GM18499 (cell line): ENCODE results near the gene KLF7.
"Not testable (repeated sequence)": the region's sequence is repeated elsewhere in the genome, so short reads cannot be mapped to it uniquely, and the experiment has no call there.

Experiments used
- ATAC-seq: cut with Tn5 transposase; IDR thresholded peaks from one replicate; pipeline ENCODE4 v1.9.1; 2021; ENCODE audit warnings: moderate number of reproducible peaks; ENCODE audit not compliant: insufficient read depth, unreplicated experiment

Gene KLF7

DNA sequence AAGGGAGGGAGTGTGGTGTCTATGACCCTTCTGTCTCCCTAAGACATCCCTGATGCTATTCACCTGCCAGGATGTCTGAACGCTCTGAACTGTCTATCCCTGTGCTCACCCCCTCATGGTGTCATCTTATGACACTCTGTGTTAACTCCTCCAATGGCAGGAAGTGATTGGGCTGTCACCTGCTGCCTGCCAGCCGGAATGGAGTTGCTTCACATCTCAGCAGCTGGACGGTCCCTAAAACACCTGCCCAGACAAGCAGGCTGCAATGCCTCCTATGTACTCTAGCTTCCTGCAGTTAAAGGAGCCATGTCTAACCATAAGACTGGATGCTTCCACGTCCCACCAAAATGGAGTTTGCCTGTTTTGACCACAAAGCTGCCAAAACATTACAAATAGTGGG is 126.5 kb downstream of the KLF7 start:
- no peak for ATAC-seq

- ATAC-seq = no peak
These were observed 127.4 kb downstream of the KLF7 start for GRCh38 chr2:207038299-207038698.

- no peak for ATAC-seq
These were observed 127.9 kb downstream of the KLF7 start for GRCh38 chr2:207037896-207038295.

- not testable (repeated sequence) for ATAC-seq
These were observed 128.7 kb downstream of the KLF7 start for GRCh38 chr2:207037023-207037422.

DNA sequence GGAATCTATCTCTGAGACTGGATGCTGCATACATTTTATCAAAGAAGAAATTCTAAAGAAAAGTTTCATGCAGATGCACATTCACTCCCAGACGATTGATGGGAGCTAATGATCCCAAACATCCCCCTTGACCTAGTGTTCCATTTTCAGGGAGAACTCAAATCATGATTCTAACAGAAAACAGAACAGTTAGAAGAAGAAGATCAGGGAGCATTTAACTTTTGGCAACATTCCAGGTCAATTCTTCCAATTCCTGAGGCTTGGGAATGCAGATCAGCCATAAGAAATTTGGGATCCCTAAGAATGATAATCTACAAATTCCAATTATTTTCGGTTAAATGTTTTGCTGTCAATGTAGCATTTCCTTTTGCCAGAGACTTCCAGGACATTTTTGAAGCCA is 129.9 kb downstream of the KLF7 start:
- no peak for ATAC-seq

DNA sequence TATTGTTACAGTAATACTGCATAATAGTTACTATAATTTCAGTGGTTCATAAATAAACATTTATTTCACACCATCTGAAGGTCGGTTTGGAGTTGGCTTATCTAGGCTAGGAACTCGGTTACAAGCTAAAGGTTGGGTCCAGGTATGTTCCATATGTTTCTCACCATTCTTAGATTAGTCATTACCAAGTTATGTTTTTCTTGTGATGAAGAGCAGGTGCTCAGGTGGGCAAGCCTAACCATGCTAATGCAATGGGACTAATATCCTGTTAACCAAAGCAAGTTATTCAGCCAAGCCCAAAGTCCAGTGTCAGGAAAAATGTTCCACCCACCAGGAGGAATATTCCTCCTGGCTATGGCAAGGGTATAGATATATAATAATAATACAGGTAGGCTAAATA is 133.3 kb downstream of the KLF7 start:
- ATAC-seq = no peak
